ENCODE results near the gene CLCN4.

DNA sequence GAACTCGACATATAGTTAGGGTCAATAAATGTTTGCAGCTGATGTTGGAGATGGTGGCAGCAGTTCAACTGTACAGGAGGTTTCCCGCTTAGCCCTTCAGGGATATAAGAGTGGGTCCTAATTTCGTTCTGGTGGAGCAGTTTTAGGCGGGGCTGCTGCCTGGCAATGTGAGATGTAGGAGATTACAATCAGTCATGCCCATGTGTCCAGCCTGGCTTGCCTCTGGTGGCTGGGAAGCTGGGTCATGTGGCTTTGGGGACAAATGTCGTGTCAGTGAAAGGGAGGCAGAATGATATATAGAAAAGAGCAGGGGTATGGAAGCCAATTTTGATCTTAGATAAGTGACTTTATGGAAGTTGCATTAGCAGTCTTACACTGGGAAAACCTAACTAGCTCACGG is 129.4 kb downstream of the CLCN4 start:
- TF ChIP-seq, protein P1, sequence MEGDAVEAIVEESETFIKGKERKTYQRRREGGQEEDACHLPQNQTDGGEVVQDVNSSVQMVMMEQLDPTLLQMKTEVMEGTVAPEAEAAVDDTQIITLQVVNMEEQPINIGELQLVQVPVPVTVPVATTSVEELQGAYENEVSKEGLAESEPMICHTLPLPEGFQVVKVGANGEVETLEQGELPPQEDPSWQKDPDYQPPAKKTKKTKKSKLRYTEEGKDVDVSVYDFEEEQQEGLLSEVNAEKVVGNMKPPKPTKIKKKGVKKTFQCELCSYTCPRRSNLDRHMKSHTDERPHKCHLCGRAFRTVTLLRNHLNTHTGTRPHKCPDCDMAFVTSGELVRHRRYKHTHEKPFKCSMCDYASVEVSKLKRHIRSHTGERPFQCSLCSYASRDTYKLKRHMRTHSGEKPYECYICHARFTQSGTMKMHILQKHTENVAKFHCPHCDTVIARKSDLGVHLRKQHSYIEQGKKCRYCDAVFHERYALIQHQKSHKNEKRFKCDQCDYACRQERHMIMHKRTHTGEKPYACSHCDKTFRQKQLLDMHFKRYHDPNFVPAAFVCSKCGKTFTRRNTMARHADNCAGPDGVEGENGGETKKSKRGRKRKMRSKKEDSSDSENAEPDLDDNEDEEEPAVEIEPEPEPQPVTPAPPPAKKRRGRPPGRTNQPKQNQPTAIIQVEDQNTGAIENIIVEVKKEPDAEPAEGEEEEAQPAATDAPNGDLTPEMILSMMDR (IDR thresholded peaks at IDR 0.05 in 4 of 5, conservative IDR thresholded peaks at IDR 0.05 in 1 of 5) = no peak
- no peak for TF ChIP-seq POLR2A (IDR thresholded peaks at IDR 0.05)
